ENCODE data around the gene IQSEC2. TPM values are rescaled to one million over a fixed set of nuclear protein-coding genes. Genes with fewer than 3 reads are reported as not detected.

The IQSEC2 gene
- 13.9 TPM for polyA plus RNA-seq (2013, experiment 1 of 4)
- 12.3 TPM for polyA plus RNA-seq (2013, experiment 2 of 4)
- 12.3 TPM for polyA plus RNA-seq (2013, experiment 3 of 4)
- 16.2 TPM for polyA plus RNA-seq (2013, experiment 4 of 4)

DNA sequence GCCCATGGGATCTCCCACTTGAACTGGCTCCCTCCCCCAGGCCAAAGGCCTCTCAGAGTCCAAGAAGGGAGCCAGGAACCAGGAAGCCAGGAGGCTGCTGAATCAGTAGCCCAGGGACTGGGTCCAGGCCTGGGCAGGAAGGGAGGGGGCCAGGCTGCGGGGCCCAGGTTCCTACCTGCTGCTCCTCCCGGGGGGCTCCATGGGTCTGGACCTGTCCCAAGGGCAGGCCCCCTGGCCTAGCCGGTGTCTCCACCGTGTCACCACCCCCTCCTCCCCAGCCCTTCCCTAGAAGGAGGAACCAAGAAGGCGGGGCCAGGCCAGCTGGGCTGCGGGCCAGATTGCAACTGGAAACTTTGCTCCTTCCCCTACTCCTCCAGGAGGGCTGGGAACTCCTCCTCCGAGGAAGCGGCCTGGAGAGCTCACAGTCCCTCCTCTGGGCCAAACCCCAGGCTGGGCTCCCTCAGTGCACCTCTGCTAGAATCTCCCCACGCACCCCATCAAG lies at the start of gene IQSEC2:
Gene IQSEC2, minus strand, starts transcription at position 264 of the 502 bp plus-strand sequence.
- Histone ChIP-seq H3K27me3 (ENCODE audit: control insufficient read depth, insufficient read depth, low read length, poor library complexity, severe bottlenecking) (no peaks in the 10 kb centered on the region), H3K27ac (ENCODE audit: insufficient read depth, low read depth, low read length, poor library complexity, severe bottlenecking) (peak within 1 kb of the TSS; percentile 16), H3K4me3 (ENCODE audit: insufficient read depth, low read depth, low read length) (peak within 1 kb of the TSS; percentile 8), H3K4me1 (ENCODE audit: control insufficient read depth, insufficient read depth, low read length) (peaks cover 14% of the 10 kb centered on the region), H3K36me3 (ENCODE audit: control insufficient read depth, insufficient read depth, low read length) (no peaks in the 10 kb centered on the region), H3K9me3 (ENCODE audit: control insufficient read depth, low read length) (no peaks in the 10 kb centered on the region)
- WGBS, 2 experiments, result 5 to 9% methylated on average over 8 to 9 of the region's 9 CpGs

DNA sequence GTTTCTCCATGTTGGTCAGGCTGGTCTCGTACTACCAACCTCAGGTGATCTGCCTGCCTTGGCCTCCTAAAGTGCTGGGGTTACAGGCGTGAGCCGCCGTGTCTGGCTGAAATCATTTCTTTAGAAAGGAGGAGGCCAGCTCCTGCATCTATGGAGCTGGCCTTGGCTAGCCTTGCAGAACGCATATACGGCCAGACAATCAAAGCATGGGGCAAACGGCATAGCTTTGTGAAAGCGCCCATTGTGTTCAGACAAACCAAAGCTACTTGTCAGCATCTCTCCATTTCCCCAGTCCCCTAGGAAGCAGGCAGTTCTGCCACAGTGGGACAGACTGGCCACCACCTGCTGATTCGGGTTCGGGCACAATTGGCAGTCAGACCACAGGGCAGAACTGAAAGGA lies 48.9 kb upstream of the IQSEC2 start:
- Histone ChIP-seq H3K4me3 (ENCODE audit: insufficient read depth, low read depth, low read length) (no peak overlapping the region), H3K27me3 (ENCODE audit: control insufficient read depth, insufficient read depth, low read length, poor library complexity, severe bottlenecking) (no peaks in the 10 kb centered on the region), H3K4me1 (ENCODE audit: control insufficient read depth, insufficient read depth, low read length) (no peaks in the 10 kb centered on the region), H3K9me3 (ENCODE audit: control insufficient read depth, low read length) (no peaks in the 10 kb centered on the region), H3K36me3 (ENCODE audit: control insufficient read depth, insufficient read depth, low read length) (no peaks in the 10 kb centered on the region), H3K27ac (ENCODE audit: insufficient read depth, low read depth, low read length, poor library complexity, severe bottlenecking) (no peak overlapping the region)
- WGBS, 2 experiments, result 73 to 78% methylated on average over 10 of the region's 10 CpGs

DNA sequence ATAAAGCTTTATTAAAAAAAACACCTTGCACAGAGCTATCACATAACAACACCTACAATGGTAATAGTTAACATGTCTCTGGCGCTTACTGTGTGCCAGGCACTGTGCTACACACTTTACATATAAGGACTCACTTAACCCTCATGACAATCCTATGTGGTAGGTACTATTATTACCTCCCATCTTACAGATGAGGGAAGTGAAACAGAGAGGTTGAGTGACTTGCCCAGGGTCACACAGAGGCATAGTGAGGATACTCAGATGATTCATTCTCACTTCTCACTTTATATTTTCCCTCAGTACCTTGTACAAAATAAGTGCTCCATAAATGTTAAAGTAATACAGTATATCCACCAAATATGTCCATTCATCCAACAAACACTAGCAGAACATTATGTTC lies 43.4 kb upstream of the IQSEC2 start:
- Histone ChIP-seq H3K9me3 (ENCODE audit: control insufficient read depth, low read length) (no peaks in the 10 kb centered on the region), H3K27me3 (ENCODE audit: control insufficient read depth, insufficient read depth, low read length, poor library complexity, severe bottlenecking) (peaks cover 41% of the 10 kb centered on the region), H3K27ac (ENCODE audit: insufficient read depth, low read depth, low read length, poor library complexity, severe bottlenecking) (no peak overlapping the region), H3K36me3 (ENCODE audit: control insufficient read depth, insufficient read depth, low read length) (no peaks in the 10 kb centered on the region), H3K4me1 (ENCODE audit: control insufficient read depth, insufficient read depth, low read length) (no peaks in the 10 kb centered on the region), H3K4me3 (ENCODE audit: insufficient read depth, low read depth, low read length) (no peak overlapping the region)
- WGBS, 2 experiments, result 83% methylated on average over 1 of the region's 1 CpG; no CpG with 5 or more reads in 1 of the 2 experiments

DNA sequence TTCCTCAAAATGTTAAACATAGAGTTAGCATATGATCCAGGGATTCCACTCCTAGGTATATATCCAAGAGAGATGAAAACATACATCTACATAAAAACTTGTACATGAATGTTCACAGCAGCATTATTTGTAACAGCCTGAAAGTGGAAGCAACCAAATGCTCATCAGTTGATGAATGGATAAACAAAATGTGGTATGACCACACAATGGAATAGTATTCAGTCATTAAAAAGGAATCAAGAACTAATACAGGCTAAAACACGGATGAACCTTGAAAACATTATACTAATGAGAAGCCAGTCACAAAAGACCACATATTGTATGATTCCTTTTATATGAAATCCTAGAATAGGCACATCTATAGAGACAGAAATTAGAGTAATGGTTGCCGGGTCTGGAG lies 42.7 kb upstream of the IQSEC2 start:
- no peak overlapping the region for H3K4me3 ChIP-seq (ENCODE audit: insufficient read depth, low read depth, low read length)
- H3K27me3 ChIP-seq (ENCODE audit: control insufficient read depth, insufficient read depth, low read length, poor library complexity, severe bottlenecking), result peaks cover 48% of the 10 kb centered on the region
- no peaks in the 10 kb centered on the region for H3K36me3 ChIP-seq (ENCODE audit: control insufficient read depth, insufficient read depth, low read length)
- WGBS, 2 experiments, result 88 to 100% methylated on average over 1 to 2 of the region's 2 CpGs
- no peaks in the 10 kb centered on the region for H3K9me3 ChIP-seq (ENCODE audit: control insufficient read depth, low read length)
- no peak overlapping the region for H3K27ac ChIP-seq (ENCODE audit: insufficient read depth, low read depth, low read length, poor library complexity, severe bottlenecking)
- H3K4me1 ChIP-seq (ENCODE audit: control insufficient read depth, insufficient read depth, low read length), result no peaks in the 10 kb centered on the region

DNA sequence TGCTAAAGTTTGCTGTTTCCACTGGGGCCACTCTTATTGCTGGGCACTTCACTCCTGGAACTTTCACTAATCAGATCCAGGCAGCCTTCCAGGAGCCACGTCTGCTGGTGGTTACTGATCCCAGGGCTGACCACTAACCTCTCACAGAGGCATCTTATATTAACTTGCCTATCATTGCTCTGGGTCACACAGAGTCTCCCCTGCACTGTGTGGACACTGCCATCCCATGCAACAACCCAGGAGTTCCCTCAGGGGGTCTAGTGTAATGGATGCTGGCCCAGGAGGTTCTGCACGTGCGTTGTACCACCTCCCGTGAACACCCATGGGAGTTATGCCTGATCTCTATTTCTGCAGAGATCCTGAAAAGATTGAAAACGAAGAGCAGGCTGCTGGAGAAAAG lies 41.8 kb upstream of the IQSEC2 start:
- Histone ChIP-seq H3K27me3 (ENCODE audit: control insufficient read depth, insufficient read depth, low read length, poor library complexity, severe bottlenecking) (peaks cover 57% of the 10 kb centered on the region), H3K4me1 (ENCODE audit: control insufficient read depth, insufficient read depth, low read length) (no peaks in the 10 kb centered on the region), H3K36me3 (ENCODE audit: control insufficient read depth, insufficient read depth, low read length) (no peaks in the 10 kb centered on the region), H3K27ac (ENCODE audit: insufficient read depth, low read depth, low read length, poor library complexity, severe bottlenecking) (no peak overlapping the region), H3K9me3 (ENCODE audit: control insufficient read depth, low read length) (no peaks in the 10 kb centered on the region), H3K4me3 (ENCODE audit: insufficient read depth, low read depth, low read length) (no peak overlapping the region)
- 76 to 84% methylated on average over 5 of the region's 5 CpGs for WGBS, 2 experiments

DNA sequence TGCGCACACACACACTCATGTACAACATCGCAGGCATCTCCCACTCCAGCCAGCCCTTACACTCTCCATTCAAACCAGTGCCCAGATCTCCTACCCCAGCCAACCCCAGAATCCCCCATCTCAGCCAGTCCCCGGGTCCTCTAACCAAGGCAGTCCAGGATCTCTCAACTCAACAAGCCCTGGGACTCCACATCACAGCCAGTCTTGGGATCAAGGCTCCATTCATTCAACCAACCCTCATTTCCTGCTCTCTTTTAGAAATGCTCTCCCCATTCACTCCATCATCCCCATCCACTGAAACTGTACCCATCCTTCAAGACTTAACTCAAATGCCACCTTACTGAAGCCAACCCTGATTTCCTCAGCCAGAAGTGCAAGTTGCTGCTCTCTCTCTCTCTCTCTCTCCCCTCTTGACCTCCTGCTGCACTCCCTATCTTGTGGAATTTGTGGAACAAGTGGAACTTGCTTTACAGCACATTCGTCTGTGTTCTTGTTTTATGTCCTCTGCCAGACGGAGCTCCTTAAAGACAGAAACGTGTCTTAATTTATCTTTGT lies 40.6 kb upstream of the IQSEC2 start:
- Histone ChIP-seq H3K9me3 (ENCODE audit: control insufficient read depth, low read length) (no peaks in the 10 kb centered on the region), H3K4me3 (ENCODE audit: insufficient read depth, low read depth, low read length) (no peak overlapping the region), H3K27ac (ENCODE audit: insufficient read depth, low read depth, low read length, poor library complexity, severe bottlenecking) (no peak overlapping the region), H3K27me3 (ENCODE audit: control insufficient read depth, insufficient read depth, low read length, poor library complexity, severe bottlenecking) (peaks cover 64% of the 10 kb centered on the region), H3K36me3 (ENCODE audit: control insufficient read depth, insufficient read depth, low read length) (no peaks in the 10 kb centered on the region), H3K4me1 (ENCODE audit: control insufficient read depth, insufficient read depth, low read length) (no peaks in the 10 kb centered on the region)
- WGBS, 2 experiments, result 53 to 66% methylated on average over 6 of the region's 6 CpGs

DNA sequence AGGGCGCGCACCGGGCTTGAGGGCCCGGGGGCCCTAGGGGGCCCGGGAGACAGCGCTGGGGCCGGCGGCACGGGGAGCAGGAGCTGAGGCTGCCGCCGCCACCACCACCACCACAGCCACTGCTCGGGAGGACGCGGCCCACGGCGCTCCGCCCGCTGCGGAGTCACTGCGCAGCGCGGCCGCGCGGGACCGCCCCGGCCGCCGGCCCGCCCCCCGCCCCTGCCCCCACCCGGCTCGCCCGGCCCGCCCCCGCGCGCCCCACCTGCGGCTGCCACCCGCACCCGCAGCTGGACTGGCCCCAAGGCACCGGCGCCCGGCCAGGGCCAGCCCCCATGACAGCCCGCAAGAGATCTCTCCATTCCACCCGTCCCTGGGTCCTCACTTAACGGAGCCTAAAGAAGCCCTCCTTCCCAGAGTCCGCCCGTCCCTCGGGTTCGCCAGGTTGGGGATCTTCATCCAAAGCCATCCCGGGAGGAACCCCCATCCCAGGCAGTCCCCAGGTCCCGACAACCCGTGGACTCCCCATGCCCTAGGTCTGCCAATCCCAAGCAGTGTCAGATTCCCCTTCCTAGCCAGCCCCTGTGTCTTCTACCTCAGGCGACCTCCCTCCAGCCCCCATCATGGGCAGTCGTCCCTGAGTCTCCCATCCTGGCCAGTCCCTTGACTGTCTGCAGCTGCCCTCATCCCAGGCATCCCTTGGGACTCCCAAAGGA lies 40.0 kb upstream of the IQSEC2 start:
- Histone ChIP-seq H3K4me1 (ENCODE audit: control insufficient read depth, insufficient read depth, low read length) (no peaks in the 10 kb centered on the region), H3K36me3 (ENCODE audit: control insufficient read depth, insufficient read depth, low read length) (no peaks in the 10 kb centered on the region), H3K9me3 (ENCODE audit: control insufficient read depth, low read length) (no peaks in the 10 kb centered on the region), H3K27me3 (ENCODE audit: control insufficient read depth, insufficient read depth, low read length, poor library complexity, severe bottlenecking) (peaks cover 64% of the 10 kb centered on the region), H3K27ac (ENCODE audit: insufficient read depth, low read depth, low read length, poor library complexity, severe bottlenecking) (no peak overlapping the region), H3K4me3 (ENCODE audit: insufficient read depth, low read depth, low read length) (peak overlapping the region; percentile 38)
- WGBS, 2 experiments, result 2 to 3% methylated on average over 52 to 56 of the region's 56 CpGs

DNA sequence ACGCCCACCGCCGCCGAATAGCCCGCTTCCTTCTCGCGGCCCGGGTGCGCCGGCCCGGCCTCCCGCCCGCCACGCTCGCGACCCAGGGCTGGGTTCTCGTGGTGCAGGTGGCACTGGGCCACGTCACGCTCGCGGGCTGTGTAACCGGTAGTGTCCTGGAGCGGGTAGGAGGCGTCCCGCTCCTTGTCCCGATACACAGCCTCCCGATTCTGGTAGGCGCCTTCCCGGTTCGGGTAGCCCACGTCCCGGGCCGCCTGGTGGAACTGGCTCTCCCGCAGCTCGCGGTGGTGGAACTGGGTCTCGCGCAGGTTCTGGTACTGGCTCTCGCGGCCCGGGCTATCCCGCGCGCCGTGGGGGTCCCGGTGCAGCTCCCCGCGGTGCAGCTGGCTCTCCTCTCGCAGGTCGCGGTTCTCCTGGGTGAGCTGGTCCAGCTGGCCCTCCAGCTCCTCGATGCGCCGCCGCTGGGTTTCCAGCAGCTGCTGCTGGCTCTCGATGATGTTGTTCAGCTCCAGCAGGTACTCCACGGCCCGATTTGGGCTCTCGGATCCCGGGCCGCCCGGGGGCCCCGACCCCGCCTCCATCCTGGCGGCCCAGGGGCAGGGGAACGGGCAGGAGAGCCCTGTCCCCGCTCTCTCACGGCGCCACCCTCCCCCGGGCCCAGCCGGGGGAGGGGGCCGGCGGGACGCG lies 39.3 kb upstream of the IQSEC2 start:
- peak overlapping the region; percentile 38 for H3K4me3 ChIP-seq (ENCODE audit: insufficient read depth, low read depth, low read length)
- no peaks in the 10 kb centered on the region for H3K9me3 ChIP-seq (ENCODE audit: control insufficient read depth, low read length)
- H3K4me1 ChIP-seq (ENCODE audit: control insufficient read depth, insufficient read depth, low read length), result no peaks in the 10 kb centered on the region
- peaks cover 64% of the 10 kb centered on the region for H3K27me3 ChIP-seq (ENCODE audit: control insufficient read depth, insufficient read depth, low read length, poor library complexity, severe bottlenecking)
- H3K36me3 ChIP-seq (ENCODE audit: control insufficient read depth, insufficient read depth, low read length), result no peaks in the 10 kb centered on the region
- H3K27ac ChIP-seq (ENCODE audit: insufficient read depth, low read depth, low read length, poor library complexity, severe bottlenecking), result no peak overlapping the region
- 1% methylated on average over 75 of the region's 75 CpGs for WGBS, 2 experiments

DNA sequence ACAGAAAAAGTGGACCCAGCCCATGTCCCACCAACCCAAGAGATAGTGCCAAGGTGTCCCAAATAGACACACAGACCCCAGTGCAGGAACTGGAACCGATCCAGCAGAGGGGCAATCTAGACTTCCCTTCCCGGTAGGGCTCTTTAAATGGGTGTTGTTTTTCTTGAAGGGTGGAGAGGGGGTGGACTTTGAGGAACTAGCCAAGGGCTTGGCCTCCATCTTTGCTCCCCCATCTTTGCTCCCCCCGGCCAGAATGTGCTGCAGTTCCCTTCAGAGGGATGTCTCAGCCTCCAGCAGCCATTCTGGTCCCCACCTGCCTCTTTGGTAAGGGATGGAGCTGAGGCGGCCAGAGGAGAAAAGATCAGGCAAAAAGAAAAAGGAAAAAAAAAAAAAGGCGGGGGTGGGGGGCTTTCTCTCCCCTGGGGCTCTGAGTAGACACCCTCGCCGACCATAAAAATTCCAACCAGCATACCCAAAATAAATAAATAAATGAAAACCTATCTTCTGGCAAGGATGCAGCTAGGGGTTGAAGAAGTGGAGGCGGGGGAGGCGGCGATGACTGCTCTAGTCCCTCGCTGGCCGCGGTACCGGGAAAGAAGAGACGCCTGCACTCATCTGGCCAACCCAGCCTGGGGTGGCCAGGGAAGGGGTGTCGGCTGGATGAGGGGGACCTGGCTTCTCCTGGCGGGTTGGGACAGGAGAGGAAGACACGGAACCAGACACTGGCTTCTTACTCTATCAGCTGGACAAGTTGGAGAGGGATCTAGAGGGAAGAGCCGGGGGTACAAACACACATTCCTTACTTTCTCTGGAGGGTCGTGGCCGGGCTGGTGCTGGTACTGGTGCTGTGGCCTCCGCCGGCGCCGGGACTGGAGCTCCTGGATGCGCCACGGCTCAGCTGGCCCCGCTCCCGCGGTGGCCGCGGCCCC lies 38.5 kb upstream of the IQSEC2 start:
- peak overlapping the region; percentile 38 for H3K4me3 ChIP-seq (ENCODE audit: insufficient read depth, low read depth, low read length)
- no peaks in the 10 kb centered on the region for H3K4me1 ChIP-seq (ENCODE audit: control insufficient read depth, insufficient read depth, low read length)
- H3K27ac ChIP-seq (ENCODE audit: insufficient read depth, low read depth, low read length, poor library complexity, severe bottlenecking), result no peak overlapping the region
- no peaks in the 10 kb centered on the region for H3K9me3 ChIP-seq (ENCODE audit: control insufficient read depth, low read length)
- WGBS, 2 experiments, result 5 to 6% methylated on average over 27 to 29 of the region's 32 CpGs
- H3K27me3 ChIP-seq (ENCODE audit: control insufficient read depth, insufficient read depth, low read length, poor library complexity, severe bottlenecking), result peaks cover 64% of the 10 kb centered on the region
- H3K36me3 ChIP-seq (ENCODE audit: control insufficient read depth, insufficient read depth, low read length), result no peaks in the 10 kb centered on the region

Measured in ectodermal cell (in vitro differentiated cells).